Myometrial cell (primary cell): Measurements from ENCODE around the gene RPL23. TPM values are rescaled to one million over a fixed set of nuclear protein-coding genes. Genes with fewer than 3 reads are reported as not detected.

Experiments
- total RNA-seq: library from RNA; depleted of rRNA; stranded (reverse); fragments of >200 nt; gene quantifications from 2 replicates; pipeline ENCODE4 v1.2.3, GENCODE V29; 2015

RPL23 gene
- 1,125 and 1,274 TPM in 2 replicates for total RNA-seq

DNA sequence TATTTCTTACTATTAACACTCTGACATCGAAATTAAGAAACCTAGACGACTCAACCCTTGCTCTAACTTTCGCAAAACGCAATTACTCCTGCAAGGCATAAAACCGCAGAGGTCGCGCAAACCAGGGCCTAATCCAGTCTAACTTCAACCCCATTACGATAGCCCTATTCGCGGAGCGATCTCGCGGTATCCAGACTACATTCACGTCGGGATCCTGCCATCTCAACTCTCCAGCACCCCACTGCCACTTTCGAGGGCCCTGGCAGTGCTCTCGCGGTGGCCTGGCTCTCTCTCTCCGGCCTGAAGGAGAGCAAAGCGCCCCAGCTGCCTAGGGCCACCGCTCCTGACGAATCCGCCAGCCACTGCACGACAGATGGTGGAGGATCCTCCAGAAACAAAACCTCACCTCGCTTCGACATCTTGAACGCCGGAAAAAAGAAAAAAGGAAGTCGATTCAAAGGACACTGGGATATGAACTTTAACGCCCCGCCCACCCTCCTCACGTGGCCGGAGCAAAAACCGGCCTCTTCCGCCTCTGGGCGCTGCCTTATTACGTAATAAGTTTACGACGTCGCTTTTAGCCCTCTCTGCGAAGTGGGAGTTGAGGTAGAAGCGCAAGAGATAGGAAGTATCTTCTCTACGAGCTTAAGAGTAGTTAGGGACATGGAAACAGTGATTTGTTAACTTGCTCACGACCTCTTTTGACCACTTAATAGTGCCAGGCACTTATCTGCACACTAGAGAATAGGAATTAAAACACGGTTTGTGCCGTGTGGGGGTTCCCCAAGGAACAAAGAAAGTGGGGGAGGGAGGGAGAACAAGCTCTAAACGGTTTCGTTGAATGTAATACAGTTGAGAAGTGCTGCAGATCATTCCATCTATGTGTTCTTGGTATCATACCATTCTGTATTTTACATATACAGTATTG lies at the start of gene RPL23:
TSS of gene RPL23 (minus strand) at position 430 of the 928 bp plus-strand sequence. CDS start at position 419, 11 bp downstream.

DNA sequence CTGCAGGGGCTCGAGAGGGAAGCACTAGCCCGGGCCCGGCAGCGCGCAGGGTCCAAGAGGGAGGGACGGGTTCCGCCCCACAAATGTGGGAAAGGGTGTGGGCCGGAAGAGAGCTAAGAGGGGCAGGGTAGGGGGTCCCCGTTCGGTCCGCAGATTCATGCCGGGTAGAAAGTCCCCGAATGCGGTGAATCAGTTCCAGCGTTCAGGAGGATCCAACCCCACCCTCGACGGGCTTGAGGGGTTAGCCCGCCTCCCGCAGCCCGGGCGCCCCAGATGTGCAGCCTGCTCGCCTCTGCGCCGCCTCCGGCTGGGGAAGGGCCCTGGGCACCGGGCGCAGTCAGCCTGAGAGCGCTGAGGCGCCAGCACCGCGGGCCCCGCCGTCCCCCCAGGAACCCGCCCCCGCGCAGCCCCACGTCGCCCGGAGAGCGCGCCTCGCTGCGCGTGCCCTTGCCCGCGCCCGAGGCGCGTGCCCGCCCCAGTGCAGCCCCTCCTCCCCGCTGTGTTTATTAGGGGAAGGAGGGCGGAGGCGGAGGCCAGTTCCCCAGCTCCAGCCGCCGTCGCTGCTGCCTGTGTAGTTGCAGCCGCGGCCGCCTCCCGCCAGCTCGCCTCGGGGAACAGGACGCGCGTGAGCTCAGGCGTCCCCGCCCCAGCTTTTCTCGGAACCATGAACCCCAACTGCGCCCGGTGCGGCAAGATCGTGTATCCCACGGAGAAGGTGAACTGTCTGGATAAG lies 16.2 kb upstream of the RPL23 start, which contains the start of gene LASP1:
TSS of gene LASP1 (plus strand) at position 533 of the 733 bp plus-strand sequence. CDS start at position 665, 132 bp downstream.

GRCh38 chr17:38824899-38825761 lies 28.4 kb downstream of the RPL23 start, which contains the start of gene CWC25:
Gene CWC25 (minus strand): TSS chr17:38825321. CDS start chr17:38825183, 138 bp downstream.

DNA sequence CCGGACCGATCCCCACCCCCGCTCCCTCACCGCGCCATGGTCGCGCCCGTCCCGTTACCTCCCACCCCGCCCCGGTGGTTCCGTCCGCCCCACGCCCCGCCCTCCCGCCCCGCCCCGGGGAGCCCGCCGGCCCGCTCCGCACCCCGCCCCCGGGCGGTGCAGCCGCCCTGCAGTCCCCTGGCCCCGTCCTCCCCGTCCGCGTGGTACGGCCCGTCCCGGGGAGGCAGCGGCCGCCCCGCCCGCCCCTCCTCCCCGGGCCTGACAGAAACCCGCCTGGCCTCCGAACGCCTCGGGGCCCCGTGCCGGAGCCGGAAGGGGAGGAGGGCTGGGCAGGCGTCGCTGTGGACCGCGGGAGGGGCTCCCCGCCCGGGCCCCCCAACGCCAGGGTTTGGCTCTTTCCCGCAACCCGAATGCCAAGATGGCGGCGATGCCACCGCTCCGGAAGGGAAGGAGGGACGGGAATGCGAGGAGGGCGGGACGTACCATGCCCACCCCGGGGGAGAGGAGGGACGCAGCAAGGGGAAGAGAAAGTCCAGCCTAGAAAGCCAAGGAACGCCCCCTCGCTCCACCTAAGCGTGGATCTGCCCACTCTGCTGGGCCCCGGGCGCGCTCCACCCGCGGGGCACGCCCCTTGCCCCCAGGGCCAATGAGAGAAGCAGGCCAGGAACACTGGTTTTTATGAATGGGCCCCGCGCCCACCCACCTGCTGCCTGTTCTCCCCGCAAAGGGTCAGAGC lies 53.9 kb downstream of the RPL23 start, which contains the start of gene PIP4K2B:
TSS of gene PIP4K2B (minus strand) at position 56 of the 736 bp plus-strand sequence. CDS start 132 bp downstream, outside the sequence.

Other genes with a start within 250 kb of the RPL23 start
- gene SRCIN1, start 247.8 kb downstream of the RPL23 start, total RNA-seq = not detected in 2 replicates
- gene EPOP, start 178.8 kb downstream of the RPL23 start, total RNA-seq = 0.58 and 0.71 TPM in 2 replicates
- gene MLLT6, start 148.4 kb downstream of the RPL23 start, total RNA-seq = 8.4 and 13.3 TPM in 2 replicates
- gene CISD3, start 123.4 kb downstream of the RPL23 start, total RNA-seq = 10.6 and 21.6 TPM in 2 replicates
- gene PCGF2, start 105.4 kb downstream of the RPL23 start, total RNA-seq = 4.8 and 9.5 TPM in 2 replicates
- gene PSMB3, start 101.0 kb downstream of the RPL23 start, total RNA-seq = 369 and 423 TPM in 2 replicates
- gene PIP4K2B, start 54.2 kb downstream of the RPL23 start, total RNA-seq = 40.6 and 46.6 TPM in 2 replicates
- gene CWC25, start 28.4 kb downstream of the RPL23 start, total RNA-seq = 9.2 and 9.9 TPM in 2 replicates
- gene LASP1, start 16.3 kb upstream of the RPL23 start, total RNA-seq = 284 and 359 TPM in 2 replicates
- gene FBXO47, start 113.7 kb upstream of the RPL23 start, total RNA-seq = not detected in 2 replicates